ENCODE measurements around the gene IFI6.

DNA sequence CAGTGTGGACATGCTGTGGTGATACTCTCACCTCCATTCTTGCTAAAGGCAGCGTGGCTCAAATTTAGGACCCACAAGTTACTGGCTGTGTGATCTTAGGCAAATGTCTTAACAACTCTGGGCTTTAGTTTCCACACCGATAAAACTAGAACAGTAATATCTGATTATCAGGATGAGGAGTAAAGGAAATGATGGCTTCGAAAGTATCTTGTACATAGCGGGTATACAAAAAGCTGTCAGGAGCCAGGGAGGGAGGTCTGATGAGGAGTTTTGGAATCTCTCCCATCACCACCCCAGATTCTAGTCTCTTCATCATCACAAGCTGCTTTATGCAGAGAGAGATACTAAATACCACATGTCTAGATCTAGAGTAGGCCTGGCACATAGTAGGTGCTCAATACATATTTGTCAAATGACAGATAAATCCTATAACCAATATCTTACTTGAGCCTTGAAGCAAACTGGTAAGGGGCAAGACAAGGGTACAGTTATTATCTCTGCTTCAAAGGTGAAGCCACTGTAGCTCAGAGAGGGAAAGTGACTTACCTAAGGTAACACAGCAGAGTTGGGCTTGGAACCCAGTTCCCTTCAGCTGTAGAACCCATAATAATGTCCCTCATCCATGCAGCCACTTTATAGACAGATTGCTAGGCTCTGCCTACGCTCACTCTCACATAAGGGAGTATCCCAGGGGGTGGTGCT lies 27.5 kb downstream of the IFI6 start:
- TF ChIP-seq, protein P1, sequence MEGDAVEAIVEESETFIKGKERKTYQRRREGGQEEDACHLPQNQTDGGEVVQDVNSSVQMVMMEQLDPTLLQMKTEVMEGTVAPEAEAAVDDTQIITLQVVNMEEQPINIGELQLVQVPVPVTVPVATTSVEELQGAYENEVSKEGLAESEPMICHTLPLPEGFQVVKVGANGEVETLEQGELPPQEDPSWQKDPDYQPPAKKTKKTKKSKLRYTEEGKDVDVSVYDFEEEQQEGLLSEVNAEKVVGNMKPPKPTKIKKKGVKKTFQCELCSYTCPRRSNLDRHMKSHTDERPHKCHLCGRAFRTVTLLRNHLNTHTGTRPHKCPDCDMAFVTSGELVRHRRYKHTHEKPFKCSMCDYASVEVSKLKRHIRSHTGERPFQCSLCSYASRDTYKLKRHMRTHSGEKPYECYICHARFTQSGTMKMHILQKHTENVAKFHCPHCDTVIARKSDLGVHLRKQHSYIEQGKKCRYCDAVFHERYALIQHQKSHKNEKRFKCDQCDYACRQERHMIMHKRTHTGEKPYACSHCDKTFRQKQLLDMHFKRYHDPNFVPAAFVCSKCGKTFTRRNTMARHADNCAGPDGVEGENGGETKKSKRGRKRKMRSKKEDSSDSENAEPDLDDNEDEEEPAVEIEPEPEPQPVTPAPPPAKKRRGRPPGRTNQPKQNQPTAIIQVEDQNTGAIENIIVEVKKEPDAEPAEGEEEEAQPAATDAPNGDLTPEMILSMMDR (IDR thresholded peaks at IDR 0.05) = no peak
- no peak for TF ChIP-seq EP300 (IDR thresholded peaks at IDR 0.05)
